Measurements from ENCODE around the gene PACC1.

PACC1 gene

DNA sequence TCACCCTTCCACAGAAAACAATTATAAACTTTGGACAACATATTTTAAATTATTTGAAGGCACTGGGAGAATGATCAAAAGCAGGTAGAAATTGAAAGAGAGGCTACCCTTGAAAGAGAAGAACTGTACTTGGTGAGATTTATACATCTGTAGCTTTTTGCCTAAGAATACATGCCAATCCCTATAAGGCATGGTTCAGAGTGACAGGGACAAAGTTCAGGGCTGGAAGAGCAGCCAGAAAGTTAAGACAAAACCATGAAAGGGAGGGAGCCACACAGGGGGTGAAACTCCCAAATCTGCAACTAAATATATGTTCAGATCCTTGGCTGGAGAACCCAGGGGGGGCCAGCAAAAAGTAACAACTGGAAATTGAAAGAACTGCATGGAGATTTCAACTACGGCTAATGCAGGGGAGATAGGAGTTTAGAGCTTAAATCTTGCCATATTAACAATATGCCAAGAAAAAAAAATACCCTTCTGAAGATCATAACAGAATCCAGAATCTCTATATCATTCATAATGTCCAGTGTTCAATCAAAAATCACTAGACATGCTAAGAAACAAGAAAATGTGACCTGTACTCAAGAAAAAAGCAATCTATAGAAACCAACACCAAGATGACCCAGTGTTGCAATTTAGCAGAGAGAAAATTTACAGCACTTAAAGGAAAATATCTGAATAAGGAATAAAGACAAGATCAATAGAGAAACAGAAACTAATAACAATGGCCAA, 25.5 kb downstream of the PACC1 start:
- no peak for TF ChIP-seq EZH2phosphoT487 (IDR thresholded peaks at IDR 0.05; ENCODE audit: borderline replicate concordance, low read length)
- TF ChIP-seq, protein P1, sequence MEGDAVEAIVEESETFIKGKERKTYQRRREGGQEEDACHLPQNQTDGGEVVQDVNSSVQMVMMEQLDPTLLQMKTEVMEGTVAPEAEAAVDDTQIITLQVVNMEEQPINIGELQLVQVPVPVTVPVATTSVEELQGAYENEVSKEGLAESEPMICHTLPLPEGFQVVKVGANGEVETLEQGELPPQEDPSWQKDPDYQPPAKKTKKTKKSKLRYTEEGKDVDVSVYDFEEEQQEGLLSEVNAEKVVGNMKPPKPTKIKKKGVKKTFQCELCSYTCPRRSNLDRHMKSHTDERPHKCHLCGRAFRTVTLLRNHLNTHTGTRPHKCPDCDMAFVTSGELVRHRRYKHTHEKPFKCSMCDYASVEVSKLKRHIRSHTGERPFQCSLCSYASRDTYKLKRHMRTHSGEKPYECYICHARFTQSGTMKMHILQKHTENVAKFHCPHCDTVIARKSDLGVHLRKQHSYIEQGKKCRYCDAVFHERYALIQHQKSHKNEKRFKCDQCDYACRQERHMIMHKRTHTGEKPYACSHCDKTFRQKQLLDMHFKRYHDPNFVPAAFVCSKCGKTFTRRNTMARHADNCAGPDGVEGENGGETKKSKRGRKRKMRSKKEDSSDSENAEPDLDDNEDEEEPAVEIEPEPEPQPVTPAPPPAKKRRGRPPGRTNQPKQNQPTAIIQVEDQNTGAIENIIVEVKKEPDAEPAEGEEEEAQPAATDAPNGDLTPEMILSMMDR (IDR thresholded peaks at IDR 0.05; ENCODE audit: low read depth, low read length, poor library complexity, severe bottlenecking) = no peak

DNA sequence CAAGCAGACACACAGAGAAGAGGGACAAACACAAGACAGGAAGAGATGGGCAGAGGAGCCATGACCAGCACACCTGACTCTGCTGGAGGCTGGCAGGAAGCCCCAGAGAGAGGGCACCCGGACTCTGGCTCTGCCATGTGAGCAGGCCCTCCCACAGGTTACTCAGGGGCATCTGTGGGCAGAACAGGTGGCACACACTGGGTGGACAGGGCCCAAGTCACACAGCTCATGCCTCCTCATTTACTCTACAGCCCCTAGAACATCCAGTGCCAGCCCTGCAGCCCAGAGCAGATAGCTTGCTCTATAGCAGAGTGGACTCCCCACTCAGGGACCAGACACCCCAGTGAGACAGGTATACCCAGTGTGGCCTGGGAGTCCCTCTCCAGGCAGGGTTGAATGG, 28.7 kb downstream of the PACC1 start:
- no peaks in the 10 kb centered on the region for H3K9me3 ChIP-seq (ENCODE audit: control insufficient read depth, insufficient read depth, low read length)
- no peaks in the 10 kb centered on the region for H4K20me1 ChIP-seq (ENCODE audit: control insufficient read depth, insufficient read depth, low read depth, low read length)
- no peak overlapping the region for H3K27ac ChIP-seq (ENCODE audit: low read depth, low read length)
- peaks cover 10% of the 10 kb centered on the region for H3K79me2 ChIP-seq (ENCODE audit: control insufficient read depth, low read length)
- no peaks in the 10 kb centered on the region for H3K27me3 ChIP-seq (ENCODE audit: control insufficient read depth, low read length)
- no peaks in the 10 kb centered on the region for H3K4me1 ChIP-seq (ENCODE audit: control insufficient read depth, low read length)
- H3K9me2 ChIP-seq (replicated peaks; ENCODE audit: control insufficient read depth, low read length) = no peaks in the 10 kb centered on the region
- no peak overlapping the region for H3K4me2 ChIP-seq (ENCODE audit: low read length)
- no peak for TF ChIP-seq EZH2phosphoT487 (IDR thresholded peaks at IDR 0.05; ENCODE audit: borderline replicate concordance, low read length)
- TF ChIP-seq, protein P1 (IDR thresholded peaks at IDR 0.05; ENCODE audit: low read depth, low read length, poor library complexity, severe bottlenecking) = no peak
- H3F3A ChIP-seq (ENCODE audit: control insufficient read depth, insufficient read depth) = no peaks in the 10 kb centered on the region
- H3K4me3 ChIP-seq (ENCODE audit: low read length) = no peak overlapping the region
- H3K36me3 ChIP-seq (ENCODE audit: control insufficient read depth, low read length) = peaks cover 63% of the 10 kb centered on the region

More for the DNA sequence above, 25.5 kb downstream of the PACC1 start:
- H3K27ac ChIP-seq (ENCODE audit: low read depth, low read length) = no peak overlapping the region
- no peaks in the 10 kb centered on the region for H3K9me3 ChIP-seq (ENCODE audit: control insufficient read depth, insufficient read depth, low read length)
- no peaks in the 10 kb centered on the region for H3K9me2 ChIP-seq (replicated peaks; ENCODE audit: control insufficient read depth, low read length)
- H3K4me2 ChIP-seq (ENCODE audit: low read length) = no peak overlapping the region
- H3K79me2 ChIP-seq (ENCODE audit: control insufficient read depth, low read length) = peaks cover 10% of the 10 kb centered on the region
- H3K36me3 ChIP-seq (ENCODE audit: control insufficient read depth, low read length) = peaks cover 41% of the 10 kb centered on the region
- H3K4me1 ChIP-seq (ENCODE audit: control insufficient read depth, low read length) = no peaks in the 10 kb centered on the region
- no peaks in the 10 kb centered on the region for H4K20me1 ChIP-seq (ENCODE audit: control insufficient read depth, insufficient read depth, low read depth, low read length)
- no peaks in the 10 kb centered on the region for H3K27me3 ChIP-seq (ENCODE audit: control insufficient read depth, low read length)
- H3K4me3 ChIP-seq (ENCODE audit: low read length) = no peak overlapping the region
- no peaks in the 10 kb centered on the region for H3F3A ChIP-seq (ENCODE audit: control insufficient read depth, insufficient read depth)

DNA sequence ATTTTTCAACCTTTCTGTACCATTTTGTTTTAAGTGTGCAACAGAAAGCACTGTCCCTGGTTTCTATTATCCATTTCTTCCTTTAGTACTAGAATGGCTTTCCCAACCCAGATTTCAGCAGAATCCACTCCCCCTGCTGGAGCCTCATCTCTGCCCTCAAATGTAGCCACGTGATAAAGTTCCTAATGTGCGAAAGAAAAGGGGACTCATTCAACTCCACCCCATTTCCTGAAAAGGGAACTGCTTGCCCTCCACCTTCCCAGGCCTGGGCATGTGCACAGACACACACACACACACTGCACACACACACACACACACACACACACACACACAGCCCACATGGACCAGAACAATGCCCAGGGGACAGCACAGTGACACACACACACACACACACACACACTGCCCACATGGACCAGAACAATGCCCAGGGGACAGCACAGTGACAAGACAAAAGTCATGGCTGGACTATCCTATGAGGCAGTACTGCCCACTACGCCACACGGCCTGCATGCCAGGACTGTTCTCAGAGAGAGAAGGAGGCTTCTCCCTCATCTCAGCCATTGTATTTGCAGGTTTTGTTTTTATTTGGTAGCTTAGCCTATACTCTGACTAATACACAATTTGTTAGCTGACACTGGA, 33.2 kb downstream of the PACC1 start:
- Histone ChIP-seq H3F3A (ENCODE audit: control insufficient read depth, insufficient read depth) (no peaks in the 10 kb centered on the region), H3K36me3 (ENCODE audit: control insufficient read depth, low read length) (peaks cover 84% of the 10 kb centered on the region), H3K9me2 (replicated peaks; ENCODE audit: control insufficient read depth, low read length) (no peaks in the 10 kb centered on the region), H3K4me1 (ENCODE audit: control insufficient read depth, low read length) (no peaks in the 10 kb centered on the region), H4K20me1 (ENCODE audit: control insufficient read depth, insufficient read depth, low read depth, low read length) (no peaks in the 10 kb centered on the region), H3K79me2 (ENCODE audit: control insufficient read depth, low read length) (no peaks in the 10 kb centered on the region), H3K27me3 (ENCODE audit: control insufficient read depth, low read length) (no peaks in the 10 kb centered on the region), H3K4me2 (ENCODE audit: low read length) (no peak overlapping the region), H3K27ac (ENCODE audit: low read depth, low read length) (no peak overlapping the region), H3K4me3 (ENCODE audit: low read length) (no peak overlapping the region), H3K9me3 (ENCODE audit: control insufficient read depth, insufficient read depth, low read length) (no peaks in the 10 kb centered on the region)
- TF ChIP-seq, protein P1 (IDR thresholded peaks at IDR 0.05; ENCODE audit: low read depth, low read length, poor library complexity, severe bottlenecking) = no peak
- TF ChIP-seq EZH2phosphoT487 (IDR thresholded peaks at IDR 0.05; ENCODE audit: borderline replicate concordance, low read length) = no peak
